DMS114 treated with DMSO at 0.1 percent for 48 hours (cell line): ENCODE measurements around the gene MND1.
A peak's percentile ranks its signal among the peaks of the same experiment; 100 is the strongest.

Experiments used
- DNase-seq: peaks from one replicate; lab custom pipeline; 2025; ENCODE audit not compliant: unreplicated experiment; lab: John Stamatoyannopoulos, UW

MND1 gene

GRCh38 chr4:153344131-153345011, at the start of gene MND1:
Gene MND1 (plus strand): TSS chr4:153344688. CDS start chr4:153344738, 50 bp downstream.
- DNase-seq, result peak; percentile 64

GRCh38 chr4:153295131-153295755, 49.2 kb upstream of the MND1 start:
- no peak for DNase-seq

- DNase-seq, result no peak
Measured at GRCh38 chr4:153296040-153296823, 48.3 kb upstream of the MND1 start.

- no peak for DNase-seq
Measured at GRCh38 chr4:153297116-153297515, 47.4 kb upstream of the MND1 start.

- DNase-seq, result no peak
Measured at GRCh38 chr4:153310793-153311192, 33.7 kb upstream of the MND1 start.

- no peak for DNase-seq
Measured at GRCh38 chr4:153314915-153315314, 29.6 kb upstream of the MND1 start.

- peak; percentile 10 for DNase-seq
Measured at GRCh38 chr4:153318696-153319320, 25.7 kb upstream of the MND1 start.

- DNase-seq, result no peak
Measured at GRCh38 chr4:153322791-153323190, 21.7 kb upstream of the MND1 start.

GRCh38 chr4:153324046-153324445, 20.4 kb upstream of the MND1 start:
- no peak for DNase-seq

- DNase-seq, result no peak
Measured at GRCh38 chr4:153325558-153325957, 18.9 kb upstream of the MND1 start.

GRCh38 chr4:153326513-153326912, 18.0 kb upstream of the MND1 start:
- no peak for DNase-seq

- no peak for DNase-seq
Measured at GRCh38 chr4:153327247-153327646, 17.2 kb upstream of the MND1 start.

- no peak for DNase-seq
Measured at GRCh38 chr4:153332936-153333335, 11.6 kb upstream of the MND1 start.

GRCh38 chr4:153333874-153334273, 10.6 kb upstream of the MND1 start:
- DNase-seq, result no peak

GRCh38 chr4:153335665-153336064, 8.8 kb upstream of the MND1 start:
- DNase-seq, result no peak

- DNase-seq, result no peak
Measured at GRCh38 chr4:153337686-153338085, 6.8 kb upstream of the MND1 start.

- no peak for DNase-seq
Measured at GRCh38 chr4:153341575-153342090, 2.9 kb upstream of the MND1 start.

GRCh38 chr4:153342751-153343552, 1.5 kb upstream of the MND1 start:
- DNase-seq, result no peak

- peak; percentile 54 for DNase-seq
Measured at GRCh38 chr4:153345012-153345981, 809 bp downstream of the MND1 start.
